Activated T-helper 9 cell treated with anti-CD3 and anti-CD28 coated beads, Interleukin-2, amount 50 U/mL, for 16 hours (primary cell): ENCODE measurements around the gene KIAA1328.

Source experiments
- DNase-seq: peaks from one replicate; pipeline ENCODE4 v3.0.0-alpha.2; 2020; ENCODE audit warnings: low read depth

The KIAA1328 gene

DNA sequence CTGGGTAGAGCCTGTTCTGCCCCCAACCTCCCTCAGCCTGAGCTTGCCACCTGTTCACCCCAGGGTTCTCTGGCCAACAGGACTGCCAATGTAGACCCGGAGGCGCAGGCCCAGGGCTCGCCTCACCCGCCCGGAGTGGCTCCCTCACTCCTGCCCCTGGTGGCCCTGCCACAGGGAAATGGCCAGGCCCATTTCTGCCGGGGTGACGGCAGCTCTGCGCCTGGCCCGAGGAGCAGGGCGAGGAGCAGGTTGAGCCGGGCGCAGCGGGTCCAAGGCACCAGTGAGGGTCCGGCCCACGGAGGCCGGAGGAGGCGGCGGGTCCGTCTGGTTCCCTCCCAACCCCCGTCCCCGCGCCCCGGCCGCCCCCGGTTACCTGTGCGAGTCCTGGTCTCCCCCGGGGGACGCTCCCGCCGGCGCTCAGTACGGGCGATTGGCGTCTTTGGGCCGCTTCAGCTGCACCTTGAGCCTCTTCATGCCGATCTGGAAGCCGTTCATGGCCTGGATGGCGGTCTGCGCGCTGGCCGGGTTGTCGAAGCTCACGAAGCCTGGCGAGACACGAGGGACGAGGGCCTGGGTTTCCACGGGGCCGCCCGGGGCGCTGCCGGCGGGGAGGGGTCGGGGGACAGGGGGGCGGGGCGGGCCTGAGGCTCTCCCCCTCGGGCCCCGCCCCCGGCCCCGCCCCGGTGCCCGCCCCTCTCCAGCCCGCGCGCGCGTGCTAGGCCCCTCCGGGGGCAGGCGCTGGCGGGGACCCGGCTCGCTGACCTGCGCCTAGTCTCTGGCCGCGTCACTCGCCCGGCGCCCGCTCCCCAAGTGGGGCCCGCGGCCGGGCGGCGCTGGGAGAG is 424.7 kb downstream of the KIAA1328 start:
- DNase-seq, result no peak

DNA sequence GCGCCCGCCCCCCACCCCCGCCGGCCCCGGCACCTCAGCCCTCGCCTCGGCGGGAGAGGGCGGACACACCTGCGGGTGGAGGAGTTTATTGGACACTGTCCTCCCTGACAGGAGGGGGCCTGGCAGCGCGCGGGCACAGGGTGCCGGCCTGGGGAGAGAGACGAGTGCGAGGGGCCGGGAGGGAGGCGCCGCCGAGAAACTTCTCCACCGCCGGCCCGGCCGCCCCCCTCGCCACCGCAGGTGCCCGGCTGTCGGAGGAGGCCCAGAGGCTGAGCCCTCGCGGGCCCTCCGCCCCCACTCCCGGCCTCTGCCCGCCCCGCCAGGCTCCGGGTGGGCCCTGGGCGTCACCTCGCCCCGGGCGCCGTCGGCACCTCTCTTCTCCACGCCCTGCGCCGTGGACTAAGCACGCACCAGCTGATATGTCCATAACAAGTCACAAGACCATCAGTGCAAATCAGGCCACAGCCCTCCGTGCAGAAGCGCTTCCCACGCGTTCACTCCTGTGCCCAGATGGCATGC is 425.4 kb downstream of the KIAA1328 start:
- DNase-seq, result no peak

DNA sequence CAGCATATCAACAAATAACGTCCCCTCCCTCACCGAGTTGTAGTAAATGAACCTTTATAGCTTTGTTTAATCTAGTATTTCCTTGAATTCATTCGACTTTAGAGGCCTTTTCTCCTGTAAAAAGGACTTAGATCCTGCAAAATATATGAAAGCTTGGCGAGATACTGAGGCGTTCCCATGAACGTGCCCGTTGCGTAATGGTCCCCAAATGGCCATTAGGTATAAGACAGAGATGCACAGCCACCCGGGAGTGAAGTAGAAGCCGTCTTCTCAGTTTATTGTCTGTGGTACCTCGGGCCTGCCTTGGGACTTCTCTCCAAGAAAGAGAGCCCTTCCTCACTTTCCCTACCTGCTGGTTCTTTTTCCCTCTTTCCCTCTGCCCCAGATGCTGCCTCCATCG is 426.0 kb downstream of the KIAA1328 start:
- no peak for DNase-seq

DNA sequence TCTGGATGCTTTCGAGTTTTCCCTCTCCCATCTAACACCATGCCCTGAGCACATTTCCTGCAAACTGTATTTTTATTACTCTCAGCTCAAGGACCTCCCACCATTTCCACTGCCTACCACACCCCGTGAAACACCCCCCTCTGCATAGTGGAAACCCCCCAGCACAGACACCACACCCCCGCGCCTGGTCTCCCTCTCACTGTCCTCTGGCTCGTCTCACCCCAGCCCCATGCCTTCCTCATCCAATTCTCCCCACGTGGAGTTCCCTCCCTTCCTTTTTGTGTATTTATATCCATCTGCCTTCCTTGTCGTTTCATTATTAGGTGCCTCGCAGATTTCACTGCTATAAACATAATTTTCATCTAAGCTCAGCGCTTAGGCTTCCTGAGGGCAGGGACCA is 429.2 kb downstream of the KIAA1328 start:
- DNase-seq, result no peak

DNA sequence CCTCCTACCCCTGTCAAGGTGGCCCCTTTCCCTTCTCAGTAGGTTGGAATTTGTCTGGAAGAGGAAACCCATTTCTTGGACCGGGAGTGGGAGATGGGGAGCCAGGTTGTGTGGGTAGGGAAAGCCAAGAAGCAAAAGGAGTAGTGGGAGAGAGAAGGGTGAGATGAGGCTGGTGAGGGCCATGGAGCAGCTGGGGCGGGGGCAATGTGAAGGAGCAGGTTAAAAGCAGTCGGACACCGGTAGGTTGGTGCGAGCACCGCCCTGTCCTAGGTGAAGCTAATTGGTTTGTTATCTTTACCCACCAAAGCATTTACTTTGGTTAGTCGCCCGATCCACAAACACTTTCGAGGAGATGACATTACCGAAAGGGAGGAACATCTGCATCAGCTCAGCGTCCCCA is 429.9 kb downstream of the KIAA1328 start:
- DNase-seq, result no peak

DNA sequence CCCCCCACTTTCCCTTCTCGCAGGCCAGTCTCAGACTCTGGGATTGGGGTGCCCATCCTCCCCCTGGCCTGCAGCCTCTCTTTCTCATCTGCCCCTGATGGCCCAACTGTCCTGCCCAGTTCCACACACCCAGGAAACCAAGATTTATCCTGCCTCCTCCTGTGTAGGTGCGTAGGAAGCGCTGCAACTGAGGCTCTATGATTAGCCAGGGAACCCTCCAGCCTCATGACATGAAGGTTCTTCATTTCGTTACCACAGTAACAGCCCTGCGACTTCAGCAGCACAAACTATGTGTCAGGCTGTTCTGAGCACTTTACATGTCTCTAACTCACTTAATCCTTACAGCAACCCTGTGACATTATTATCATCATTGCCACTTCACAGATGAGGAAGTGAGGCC is 430.8 kb downstream of the KIAA1328 start:
- DNase-seq, result no peak

DNA sequence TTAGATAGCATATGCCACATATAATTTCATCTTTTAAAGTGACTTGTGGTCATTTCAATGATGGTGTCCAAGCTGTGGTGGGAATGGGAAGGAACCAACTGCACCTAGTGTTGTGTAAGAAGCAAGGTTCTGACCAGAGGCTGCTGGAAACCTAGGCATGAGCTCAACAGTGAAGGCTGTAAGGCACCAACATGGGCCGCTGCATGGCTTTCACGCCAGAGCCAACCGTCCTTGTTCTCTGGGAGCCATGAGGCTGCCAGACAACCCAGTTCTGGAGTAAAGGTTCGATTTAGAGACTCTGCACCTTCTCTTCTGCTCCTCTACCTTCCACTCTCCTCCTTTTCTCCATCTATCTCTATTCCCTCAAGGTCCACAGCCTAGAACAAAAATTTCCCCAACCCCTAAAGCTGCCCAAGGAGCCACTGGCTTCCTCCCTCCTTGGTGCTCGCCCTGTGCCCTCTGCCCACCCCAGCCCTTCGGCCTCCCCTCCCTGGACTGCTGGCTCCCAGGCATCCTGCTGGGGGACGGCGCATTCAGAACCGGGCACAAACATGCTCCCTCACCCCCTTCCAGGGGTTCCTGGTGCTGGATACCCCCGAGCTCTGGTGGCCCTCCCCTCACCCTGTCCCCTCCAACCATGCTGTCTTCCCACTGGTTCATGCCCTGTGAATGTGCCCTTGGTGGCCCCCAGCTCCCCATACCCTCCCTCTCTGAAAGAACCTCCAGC is 431.6 kb downstream of the KIAA1328 start:
- no peak for DNase-seq

DNA sequence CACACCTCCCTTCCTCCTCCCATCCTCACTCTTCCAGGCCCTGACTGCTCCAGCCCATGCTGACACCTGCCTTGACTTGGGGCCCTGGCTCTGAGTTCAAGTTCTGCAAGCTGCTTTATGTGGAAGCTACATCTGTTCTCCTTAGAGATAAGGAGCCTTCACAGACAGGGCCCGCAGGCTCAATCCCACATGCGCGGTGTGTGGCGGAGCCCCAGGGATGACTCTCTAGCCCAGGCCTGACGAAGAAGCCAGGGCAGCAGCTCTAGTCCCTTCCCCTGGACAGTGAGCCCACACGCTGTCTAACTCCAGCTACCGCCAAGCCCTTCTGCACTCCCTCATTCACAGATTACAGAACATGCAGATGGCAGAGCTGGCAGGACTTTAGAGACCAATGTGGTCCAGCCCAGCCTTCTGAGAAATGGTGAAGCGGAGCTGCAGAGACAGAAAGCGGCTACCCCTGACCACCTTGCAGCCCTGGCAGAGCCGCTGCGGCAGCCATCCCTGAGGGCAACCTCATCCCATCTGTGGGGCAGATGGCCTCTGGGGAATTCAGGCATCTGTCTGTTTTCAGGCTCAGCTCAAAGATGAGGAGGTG is 432.4 kb downstream of the KIAA1328 start:
- DNase-seq, result no peak

DNA sequence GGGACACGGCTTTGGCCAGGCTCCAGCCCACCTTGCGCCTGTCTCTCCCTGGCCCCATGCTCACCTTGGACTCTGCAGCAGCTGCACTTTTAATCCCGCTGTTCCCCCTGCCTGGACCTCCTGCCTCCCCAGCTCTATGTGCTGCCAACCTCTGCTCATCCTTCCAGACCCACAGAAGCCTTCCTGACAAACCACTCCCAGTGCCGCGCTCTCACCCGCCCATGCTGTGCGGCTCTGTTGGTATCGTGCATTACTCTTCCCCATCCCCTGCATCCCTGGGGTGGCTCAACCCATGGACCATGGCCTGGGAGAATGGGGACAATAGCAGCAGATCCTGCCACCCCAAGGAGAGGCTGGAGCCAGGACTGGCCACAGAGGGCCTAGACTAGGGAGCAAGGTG is 433.1 kb downstream of the KIAA1328 start:
- DNase-seq, result no peak

DNA sequence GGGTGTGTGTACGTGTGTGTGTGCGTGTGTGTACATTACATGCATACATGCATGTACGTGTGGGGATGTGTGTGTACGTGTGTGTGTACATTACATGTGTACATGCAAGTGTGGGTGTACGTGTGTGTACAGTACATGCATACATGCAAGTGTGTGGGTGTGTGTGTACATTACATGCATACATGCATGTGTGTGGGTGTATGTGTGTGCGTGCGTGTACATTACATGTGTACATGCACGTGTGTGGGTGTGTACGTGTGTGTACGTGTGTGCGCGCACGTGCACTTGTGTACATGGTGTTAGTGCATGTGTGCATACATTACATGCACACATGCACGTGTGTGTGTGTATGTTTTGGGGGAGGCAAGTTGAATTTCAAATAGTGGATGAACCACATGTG is 436.0 kb downstream of the KIAA1328 start:
- DNase-seq, result no peak

DNA sequence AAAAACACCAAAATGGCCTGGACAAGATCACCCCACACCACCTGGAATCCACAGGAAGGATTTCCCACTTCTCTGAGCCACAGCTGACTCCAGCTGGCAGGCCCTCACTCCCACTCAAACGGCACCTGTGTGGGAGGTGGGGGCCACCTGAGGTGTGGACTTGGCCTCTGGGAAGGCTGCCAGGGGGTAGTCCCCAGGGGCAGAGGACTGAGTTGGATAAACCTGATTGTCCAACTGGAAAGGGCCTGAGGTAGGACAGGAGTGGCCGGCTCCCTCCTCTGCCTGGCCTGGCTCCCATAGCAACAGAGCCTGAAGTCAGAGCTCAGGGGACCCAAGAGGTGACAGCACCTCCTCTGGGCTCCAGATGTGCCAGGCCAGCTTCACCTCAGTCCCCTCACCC is 436.5 kb downstream of the KIAA1328 start:
- DNase-seq, result no peak

DNA sequence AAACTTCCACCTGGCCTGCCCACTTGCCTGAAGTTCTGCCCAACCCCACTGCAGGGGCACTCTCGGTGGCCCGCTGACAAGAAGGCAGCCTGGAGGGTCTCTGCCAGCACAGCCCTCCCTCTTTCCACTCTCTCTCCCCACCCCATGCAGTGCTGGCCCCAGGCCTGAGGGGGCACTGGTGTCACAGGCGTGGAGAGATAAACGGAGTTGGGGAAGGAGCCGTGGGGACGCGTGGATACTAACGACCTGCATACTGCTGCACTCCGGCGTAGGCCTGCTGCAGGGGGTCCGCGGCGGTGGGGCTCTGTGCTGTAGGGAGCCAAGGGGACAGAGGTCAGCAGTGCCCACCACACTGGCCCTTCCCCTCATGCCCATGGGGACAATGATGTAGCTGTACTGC is 437.4 kb downstream of the KIAA1328 start:
- no peak for DNase-seq

DNA sequence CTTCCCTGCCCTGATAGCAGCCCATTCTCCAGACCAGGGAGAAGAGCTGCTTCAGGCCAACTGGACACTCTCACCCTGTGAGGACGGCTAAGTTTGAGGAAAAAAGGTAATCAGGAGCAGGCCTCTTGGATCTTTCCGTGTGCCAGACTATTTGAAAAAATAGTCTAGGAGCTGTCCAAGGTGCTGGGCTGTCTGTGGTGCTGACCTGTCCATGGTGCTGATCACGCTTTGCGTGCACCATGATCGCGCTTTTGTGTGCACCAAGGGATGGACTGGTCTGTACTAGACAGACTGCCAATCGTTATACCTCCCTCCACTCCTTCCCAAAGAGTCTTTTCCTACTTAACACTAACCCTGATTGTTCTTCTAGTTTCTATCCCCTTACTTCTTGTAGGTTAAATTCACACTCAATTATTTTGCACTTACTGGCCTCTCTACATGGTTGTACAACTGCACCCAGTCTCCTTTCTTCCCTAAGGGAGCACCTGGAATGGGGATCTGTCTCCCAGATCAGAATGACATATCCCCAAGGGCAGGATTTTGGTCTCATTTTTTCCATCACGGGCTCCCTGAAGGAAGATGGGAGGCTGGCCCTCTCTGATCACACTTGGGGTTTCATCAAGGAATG is 441.2 kb downstream of the KIAA1328 start:
- no peak for DNase-seq

DNA sequence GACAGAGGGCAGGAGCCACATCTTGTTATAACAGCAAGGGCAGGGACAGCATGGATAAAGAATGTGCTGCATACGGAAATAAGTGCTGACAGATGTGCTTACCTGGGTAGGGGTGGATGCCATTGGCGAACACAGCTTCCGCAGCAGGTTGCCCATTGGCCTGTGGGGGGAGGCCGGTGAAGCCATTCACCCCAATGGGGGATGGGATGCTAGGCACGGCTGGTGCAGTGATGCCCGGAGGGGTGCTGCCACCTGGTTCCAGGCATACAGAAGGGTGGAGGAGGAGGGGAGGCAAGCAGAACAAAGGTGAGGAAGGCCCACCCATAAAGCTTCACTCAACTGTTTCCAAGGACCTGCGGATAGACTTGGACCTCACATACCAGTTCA is 441.7 kb downstream of the KIAA1328 start:
- no peak for DNase-seq

DNA sequence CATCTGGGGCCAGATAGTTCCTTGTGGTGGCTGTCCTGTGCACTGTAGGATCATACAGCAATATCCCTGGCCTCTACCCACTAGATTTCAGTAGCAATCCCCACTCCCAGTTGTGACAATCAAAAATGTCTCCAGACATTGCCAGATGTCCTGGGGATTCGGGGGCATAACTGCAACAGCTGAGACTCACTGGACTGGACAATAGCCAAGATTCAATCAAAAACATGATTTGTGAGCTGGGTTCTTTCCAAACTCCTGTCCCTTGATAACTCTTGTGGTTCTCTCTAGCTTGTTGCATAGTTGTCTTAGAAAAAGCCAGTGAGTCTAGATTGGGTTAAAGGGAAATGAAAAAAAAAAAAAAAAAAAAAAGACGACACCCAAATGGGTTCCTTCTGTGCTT is 443.3 kb downstream of the KIAA1328 start:
- DNase-seq, result no peak

DNA sequence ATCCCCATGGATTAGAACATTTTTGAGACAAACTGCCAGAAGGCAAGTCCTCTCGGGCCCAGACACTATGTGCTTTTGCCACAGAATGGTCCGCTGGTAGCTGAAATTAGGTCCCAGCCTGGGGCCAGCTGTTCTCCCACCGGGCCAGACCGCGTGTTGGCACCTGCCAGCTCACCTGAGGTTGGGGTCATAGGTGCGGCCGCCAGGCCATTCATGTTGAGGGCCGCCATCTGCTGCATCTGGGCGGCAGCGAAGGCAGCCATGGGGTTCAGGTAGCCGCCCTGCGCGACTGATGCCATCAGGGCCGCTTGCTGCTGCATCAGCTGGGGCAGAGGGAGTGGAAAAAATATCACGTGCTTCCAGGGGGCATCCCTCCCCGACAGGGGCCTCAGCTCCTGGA is 443.9 kb downstream of the KIAA1328 start:
- DNase-seq, result no peak

DNA sequence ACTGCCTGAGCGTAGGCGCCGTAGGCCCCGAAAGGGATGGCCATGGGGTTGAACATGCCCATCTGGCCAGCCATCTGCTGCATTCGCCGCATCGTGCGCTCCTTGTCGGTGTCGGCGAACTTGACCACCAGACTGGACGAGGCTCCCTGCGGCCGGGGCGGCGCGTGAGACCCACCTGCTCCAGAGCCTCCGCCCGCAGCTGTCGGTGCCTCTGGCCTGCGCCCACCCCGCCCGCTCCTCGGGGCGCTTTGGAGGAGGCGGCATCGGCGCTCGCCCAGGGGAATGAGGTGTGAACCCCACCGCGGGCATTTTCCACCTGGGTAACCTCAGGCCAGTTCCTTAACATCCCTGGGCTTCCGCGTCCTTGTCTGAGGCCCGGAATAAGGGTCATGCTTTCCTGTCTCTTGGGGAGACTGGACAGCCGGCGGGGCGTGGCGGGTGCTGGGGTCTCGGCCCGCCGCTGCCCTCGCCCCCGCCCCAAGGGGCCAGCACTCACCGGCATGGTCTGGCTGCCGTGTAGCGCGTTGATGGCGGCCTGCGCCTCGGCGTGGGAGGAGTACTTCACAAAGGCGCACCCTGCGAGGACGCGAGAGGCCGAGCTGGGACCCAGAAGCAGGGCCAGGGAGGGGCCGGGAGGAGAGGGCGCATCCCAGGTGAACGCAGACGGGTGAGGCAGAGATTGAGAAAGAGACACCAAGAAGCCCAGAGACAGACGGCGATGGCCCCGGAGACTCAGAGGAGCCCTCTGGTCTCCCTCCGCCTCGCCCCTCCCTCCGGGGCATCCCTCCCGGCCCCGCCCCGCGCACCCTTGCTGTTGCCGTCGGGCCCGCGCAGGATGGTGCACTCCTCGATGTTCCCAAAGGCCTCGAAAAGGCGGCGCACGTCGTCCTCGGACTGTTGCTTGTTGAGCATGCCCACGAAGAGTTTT is 445.6 kb downstream of the KIAA1328 start:
- no peak for DNase-seq

DNA sequence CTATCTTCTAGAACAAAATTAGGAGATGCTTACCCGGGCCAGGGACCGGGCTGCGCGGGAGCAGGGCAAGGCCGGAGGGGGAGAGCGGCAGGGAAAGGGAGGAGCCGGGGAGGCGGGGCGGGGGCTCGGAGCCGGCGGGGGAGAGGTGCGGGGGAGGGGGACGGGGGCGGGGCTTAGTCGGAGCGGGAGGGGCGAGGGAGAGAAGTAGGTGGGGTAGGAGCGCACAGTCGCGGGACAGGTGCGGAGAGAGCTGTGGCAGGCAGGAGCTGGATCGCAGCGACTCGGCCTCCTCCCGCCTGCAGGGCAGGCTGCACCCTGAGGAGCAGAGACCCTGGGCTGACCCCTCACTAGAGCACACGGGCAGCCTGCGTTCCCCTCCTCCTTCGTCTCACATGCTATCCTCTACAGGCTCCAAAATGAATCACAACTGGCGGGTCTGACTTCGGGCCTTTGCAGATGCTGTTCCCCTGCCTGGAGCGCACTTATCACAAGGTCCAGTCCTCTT is 446.4 kb downstream of the KIAA1328 start:
- no peak for DNase-seq

DNA sequence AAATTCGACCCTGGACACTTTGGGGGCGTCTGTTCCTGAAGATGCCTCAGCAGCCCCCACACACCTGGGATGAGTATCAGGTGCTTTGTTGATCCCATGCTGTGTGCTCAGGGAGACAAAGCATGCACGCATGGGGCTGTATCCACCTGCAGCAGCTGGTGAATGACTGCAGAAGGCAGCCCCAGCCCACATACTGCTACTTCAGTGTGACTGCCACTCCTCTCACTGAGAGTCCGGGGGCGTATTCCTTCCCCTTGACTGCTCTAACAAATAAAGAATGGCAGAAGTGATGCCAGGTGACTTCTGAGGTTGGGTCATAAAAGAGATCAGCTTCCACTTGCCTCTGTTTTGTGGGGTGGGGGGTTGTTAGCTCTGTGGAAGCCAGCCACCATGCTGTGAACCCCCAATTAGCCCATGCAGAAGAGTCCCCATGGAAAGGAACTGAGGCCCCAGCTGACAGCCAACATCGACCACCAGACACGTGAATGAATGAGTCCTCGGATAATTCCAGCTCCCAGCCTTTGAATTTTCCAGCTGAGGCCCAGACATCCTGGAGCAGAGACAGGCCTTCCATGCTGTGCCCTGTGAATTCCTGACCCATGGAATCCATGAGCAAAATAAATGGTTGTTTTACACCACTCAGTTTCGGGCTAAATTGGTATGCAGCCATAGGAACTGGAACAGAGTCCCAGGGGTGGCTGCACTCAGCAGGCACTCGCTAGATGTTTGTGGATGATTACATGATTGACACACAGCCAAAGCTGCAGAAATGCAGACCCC is 447.4 kb downstream of the KIAA1328 start:
- no peak for DNase-seq

DNA sequence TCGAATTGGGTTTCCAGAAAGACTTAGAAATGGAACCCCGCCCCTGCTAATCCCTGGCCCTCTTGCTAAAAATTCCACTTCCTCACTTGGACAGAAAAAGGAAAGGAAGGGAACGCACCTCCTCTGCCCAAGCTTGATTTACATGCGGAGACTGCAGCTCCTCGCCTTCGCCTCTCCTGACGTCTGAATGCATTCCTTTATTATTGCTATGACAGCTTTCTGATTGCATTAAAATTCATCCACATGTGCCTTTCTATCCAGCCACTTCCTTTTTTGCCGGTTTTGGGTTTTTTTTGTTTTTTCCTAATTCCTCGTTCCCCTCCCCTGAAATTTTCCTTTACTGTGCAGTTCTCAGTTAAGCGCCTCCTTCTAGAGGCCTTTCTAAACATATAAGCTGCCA is 448.9 kb downstream of the KIAA1328 start:
- no peak for DNase-seq
